ENCODE measurements around the gene PHC2.

The PHC2 gene

DNA sequence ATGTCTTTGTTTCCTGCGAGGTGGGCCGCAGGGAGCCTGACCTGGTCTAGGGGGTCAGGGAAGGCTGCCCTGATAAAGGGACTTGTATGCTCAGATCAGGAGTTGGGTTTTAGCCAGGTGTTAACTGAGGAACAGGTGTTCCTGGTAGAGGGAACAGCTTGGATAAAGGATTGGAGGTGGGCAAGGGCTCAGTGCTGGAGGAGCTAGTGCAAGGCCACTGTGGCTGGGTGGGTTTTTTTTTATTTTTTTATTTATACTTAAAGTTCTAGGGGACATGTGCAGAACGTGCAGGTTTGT is 141.1 kb downstream of the PHC2 start:
- no peaks in the 10 kb centered on the region for H3K9me2 ChIP-seq (replicated peaks; ENCODE audit: insufficient read depth, low read length)
- TF ChIP-seq, protein P1, sequence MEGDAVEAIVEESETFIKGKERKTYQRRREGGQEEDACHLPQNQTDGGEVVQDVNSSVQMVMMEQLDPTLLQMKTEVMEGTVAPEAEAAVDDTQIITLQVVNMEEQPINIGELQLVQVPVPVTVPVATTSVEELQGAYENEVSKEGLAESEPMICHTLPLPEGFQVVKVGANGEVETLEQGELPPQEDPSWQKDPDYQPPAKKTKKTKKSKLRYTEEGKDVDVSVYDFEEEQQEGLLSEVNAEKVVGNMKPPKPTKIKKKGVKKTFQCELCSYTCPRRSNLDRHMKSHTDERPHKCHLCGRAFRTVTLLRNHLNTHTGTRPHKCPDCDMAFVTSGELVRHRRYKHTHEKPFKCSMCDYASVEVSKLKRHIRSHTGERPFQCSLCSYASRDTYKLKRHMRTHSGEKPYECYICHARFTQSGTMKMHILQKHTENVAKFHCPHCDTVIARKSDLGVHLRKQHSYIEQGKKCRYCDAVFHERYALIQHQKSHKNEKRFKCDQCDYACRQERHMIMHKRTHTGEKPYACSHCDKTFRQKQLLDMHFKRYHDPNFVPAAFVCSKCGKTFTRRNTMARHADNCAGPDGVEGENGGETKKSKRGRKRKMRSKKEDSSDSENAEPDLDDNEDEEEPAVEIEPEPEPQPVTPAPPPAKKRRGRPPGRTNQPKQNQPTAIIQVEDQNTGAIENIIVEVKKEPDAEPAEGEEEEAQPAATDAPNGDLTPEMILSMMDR (IDR thresholded peaks at IDR 0.05; ENCODE audit: insufficient read depth, low read length, poor library complexity, severe bottlenecking) = no peak
- no peak for TF ChIP-seq EZH2phosphoT487 (conservative IDR thresholded peaks at IDR 0.05; ENCODE audit: low read length)
- H3K4me2 ChIP-seq (ENCODE audit: low read depth, low read length, poor library complexity, severe bottlenecking) = no peak overlapping the region
- H3K36me3 ChIP-seq (ENCODE audit: low read length) = no peaks in the 10 kb centered on the region
- H4K20me1 ChIP-seq (ENCODE audit: low read depth, low read length) = no peaks in the 10 kb centered on the region
- no peaks in the 10 kb centered on the region for H3K79me2 ChIP-seq (ENCODE audit: insufficient read depth, low read length)
- no peak overlapping the region for H3K4me3 ChIP-seq (ENCODE audit: insufficient read depth, low read length, poor library complexity, severe bottlenecking)
- no peaks in the 10 kb centered on the region for H3K27me3 ChIP-seq (ENCODE audit: low read length)
- H2AFZ ChIP-seq (ENCODE audit: low read depth, low read length, severe bottlenecking) = no peak overlapping the region
- no peaks in the 10 kb centered on the region for H3K9me3 ChIP-seq (ENCODE audit: insufficient read depth, low read length)
- H3K27ac ChIP-seq (ENCODE audit: low read depth, low read length) = no peak overlapping the region
- no peak overlapping the region for H3K9ac ChIP-seq (ENCODE audit: low read length)
- H3F3A ChIP-seq (ENCODE audit: insufficient read depth) = no peaks in the 10 kb centered on the region

DNA sequence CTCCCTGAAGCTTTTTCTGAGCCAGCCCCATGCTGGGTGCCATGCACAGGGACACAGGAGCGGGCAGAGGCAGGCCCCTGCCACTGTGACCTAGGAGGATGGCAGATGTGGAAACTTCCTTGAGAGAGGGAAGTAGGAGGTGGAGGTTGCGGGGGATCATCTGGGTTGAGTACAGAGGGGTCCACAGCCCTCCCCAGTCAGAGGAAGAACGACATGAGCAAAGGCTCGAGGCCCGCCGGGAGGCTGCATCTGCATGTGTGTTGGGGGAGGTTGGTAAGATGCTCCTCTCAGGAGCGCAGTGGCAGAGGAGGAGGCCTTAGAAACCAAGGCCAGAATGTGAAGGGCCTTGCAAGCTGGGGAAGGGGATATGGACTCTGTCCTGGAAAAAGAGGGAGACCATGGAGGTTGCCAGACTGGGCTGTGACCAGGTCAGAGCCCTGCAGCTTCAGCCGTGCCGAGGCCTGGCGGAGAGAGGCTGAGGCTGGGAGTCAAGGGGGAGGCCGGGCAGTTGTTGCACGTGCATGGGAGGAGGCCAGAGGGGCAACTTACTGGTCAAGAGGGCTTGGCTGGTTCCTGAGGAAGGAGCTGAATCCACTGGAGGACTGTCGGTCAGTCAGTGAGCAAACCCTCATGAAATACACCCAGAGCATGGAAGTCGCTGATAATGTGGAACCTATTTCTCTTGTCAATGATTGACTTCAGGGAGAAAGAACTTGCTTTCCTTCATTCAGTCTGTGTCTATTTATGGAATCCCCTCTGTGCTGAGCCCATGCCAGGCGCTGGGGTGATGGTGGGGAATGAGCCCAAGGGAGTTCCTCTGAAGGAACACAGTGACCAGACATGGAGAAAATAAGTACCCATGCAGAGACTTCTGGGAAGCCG is 141.7 kb downstream of the PHC2 start:
- H3K36me3 ChIP-seq (ENCODE audit: low read length) = no peaks in the 10 kb centered on the region
- H3K79me2 ChIP-seq (ENCODE audit: insufficient read depth, low read length) = no peaks in the 10 kb centered on the region
- H3K27ac ChIP-seq (ENCODE audit: low read depth, low read length) = no peak overlapping the region
- H3F3A ChIP-seq (ENCODE audit: insufficient read depth) = no peaks in the 10 kb centered on the region
- H3K4me3 ChIP-seq (ENCODE audit: insufficient read depth, low read length, poor library complexity, severe bottlenecking) = no peak overlapping the region
- no peak overlapping the region for H3K9ac ChIP-seq (ENCODE audit: low read length)
- H3K9me2 ChIP-seq (replicated peaks; ENCODE audit: insufficient read depth, low read length) = no peaks in the 10 kb centered on the region
- H4K20me1 ChIP-seq (ENCODE audit: low read depth, low read length) = no peaks in the 10 kb centered on the region
- no peaks in the 10 kb centered on the region for H3K27me3 ChIP-seq (ENCODE audit: low read length)
- H3K9me3 ChIP-seq (ENCODE audit: insufficient read depth, low read length) = no peaks in the 10 kb centered on the region
- H2AFZ ChIP-seq (ENCODE audit: low read depth, low read length, severe bottlenecking) = no peak overlapping the region
- no peak overlapping the region for H3K4me2 ChIP-seq (ENCODE audit: low read depth, low read length, poor library complexity, severe bottlenecking)
- no peak for TF ChIP-seq EZH2phosphoT487 (conservative IDR thresholded peaks at IDR 0.05; ENCODE audit: low read length)
- TF ChIP-seq, protein P1 (IDR thresholded peaks at IDR 0.05; ENCODE audit: insufficient read depth, low read length, poor library complexity, severe bottlenecking) = no peak

DNA sequence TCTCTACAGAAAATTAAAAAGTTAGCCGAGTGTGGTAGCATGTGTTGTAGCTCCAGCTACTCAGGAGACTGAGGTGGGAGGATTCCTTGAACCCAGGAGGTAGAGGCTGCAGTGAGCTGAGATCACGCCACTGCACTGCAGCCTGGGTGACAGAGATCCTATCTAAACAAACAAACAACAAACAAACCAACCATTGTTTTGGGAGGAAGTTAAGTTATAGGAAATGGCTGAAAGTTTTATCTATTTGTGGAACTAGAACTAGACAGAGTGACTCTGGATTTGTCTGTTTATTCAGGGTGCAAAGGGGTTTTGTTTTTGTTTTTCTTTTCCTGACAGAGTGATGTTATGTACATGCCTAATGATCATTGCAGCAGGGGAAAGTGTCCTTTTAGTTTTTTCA is 143.6 kb downstream of the PHC2 start:
- Histone ChIP-seq H3K27me3 (ENCODE audit: low read length) (no peaks in the 10 kb centered on the region), H3K36me3 (ENCODE audit: low read length) (no peaks in the 10 kb centered on the region), H3K9ac (ENCODE audit: low read length) (no peak overlapping the region), H3K27ac (ENCODE audit: low read depth, low read length) (no peak overlapping the region), H4K20me1 (ENCODE audit: low read depth, low read length) (no peaks in the 10 kb centered on the region), H3K79me2 (ENCODE audit: insufficient read depth, low read length) (no peaks in the 10 kb centered on the region), H3F3A (ENCODE audit: insufficient read depth) (no peaks in the 10 kb centered on the region), H3K9me3 (ENCODE audit: insufficient read depth, low read length) (no peaks in the 10 kb centered on the region), H3K4me2 (ENCODE audit: low read depth, low read length, poor library complexity, severe bottlenecking) (no peak overlapping the region), H3K4me3 (ENCODE audit: insufficient read depth, low read length, poor library complexity, severe bottlenecking) (no peak overlapping the region), H3K9me2 (replicated peaks; ENCODE audit: insufficient read depth, low read length) (no peaks in the 10 kb centered on the region), H2AFZ (ENCODE audit: low read depth, low read length, severe bottlenecking) (no peak overlapping the region)
- TF ChIP-seq, protein P1 (IDR thresholded peaks at IDR 0.05; ENCODE audit: insufficient read depth, low read length, poor library complexity, severe bottlenecking) = no peak
- TF ChIP-seq EZH2phosphoT487 (conservative IDR thresholded peaks at IDR 0.05; ENCODE audit: low read length) = no peak
